ENCODE data around the gene FAM120C. TPM values are rescaled to one million over a fixed set of nuclear protein-coding genes. Genes with fewer than 3 reads are reported as not detected.

The FAM120C gene
- total RNA-seq, 1 experiment from 2014 or later: 6.1 TPM

GRCh38 chrX:54213603-54214002 is 30.5 kb upstream of the FAM120C start:
- H3K4me2 ChIP-seq (ENCODE audit: low read length): no peak overlapping the region
- RAD21 ChIA-PET (ENCODE audit: low non-redundant PET in 1 of 2, low total read pairs in 2 of 2, uncharacterized antibody in 2 of 2, unreplicated experiment in 2 of 2): no interaction called here
- no peak overlapping the region for H3K9ac ChIP-seq (ENCODE audit: low read length)
- no peak overlapping the region for H3K27ac ChIP-seq (ENCODE audit: low read depth, low read length)
- no peak overlapping the region for H2AFZ ChIP-seq (ENCODE audit: low read depth, low read length, poor library complexity, severe bottlenecking)
- ATAC-seq: no peak
- no peaks in the 10 kb centered on the region for H3K9me3 ChIP-seq (ENCODE audit: control insufficient read depth in 1 of 2, insufficient read depth in 1 of 2, low read depth in 1 of 2, low read length in 2 of 2)
- DNase-seq (ENCODE audit: low read depth, low spot score): no peak
- intact Hi-C loops (cut with micrococcal nuclease): no loop called here
- no peaks in the 10 kb centered on the region for H3K9me2 ChIP-seq (ENCODE audit: insufficient read depth)
- no peaks in the 10 kb centered on the region for H4K20me1 ChIP-seq (ENCODE audit: insufficient read depth)
- POLR2A ChIA-PET: no interaction called here
- no peaks in the 10 kb centered on the region for H3K36me3 ChIP-seq (ENCODE audit: control insufficient read depth in 1 of 2, insufficient read depth in 2 of 2, low read length in 2 of 2)
- no peaks in the 10 kb centered on the region for H3K79me2 ChIP-seq (ENCODE audit: insufficient read depth, low read length)
- TF ChIP-seq ZBTB33 (IDR thresholded peaks at IDR 0.05; ENCODE audit: extremely low read depth, insufficient replicate concordance, low read length) (no peak), ELF1 (IDR thresholded peaks at IDR 0.05; ENCODE audit: borderline replicate concordance, low read depth) (no peak), CBX3 (IDR thresholded peaks at IDR 0.05; ENCODE audit: low read depth) (no peak), REST (IDR thresholded peaks at IDR 0.05; ENCODE audit: low read depth) (no peak), ZFX (IDR thresholded peaks at IDR 0.05) (no peak), JUND (IDR thresholded peaks at IDR 0.05) (no peak), YY1 (IDR thresholded peaks at IDR 0.05; ENCODE audit: extremely low read depth, insufficient replicate concordance, low read depth, low read length) (no peak), RAD21 (IDR thresholded peaks at IDR 0.05; ENCODE audit: low read depth) (no peak), SP1 (IDR thresholded peaks at IDR 0.05; ENCODE audit: low read depth) (no peak), EGR1 (IDR thresholded peaks at IDR 0.05; ENCODE audit: low read depth) (no peak), CEBPB (IDR thresholded peaks at IDR 0.05; ENCODE audit: low read depth) (no peak), SIN3A (IDR thresholded peaks at IDR 0.05; ENCODE audit: low read depth) (no peak), POLR2AphosphoS5 (IDR thresholded peaks at IDR 0.05; ENCODE audit: low read depth, low read length) (no peak), TCF7L2 (IDR thresholded peaks at IDR 0.05; ENCODE audit: borderline replicate concordance, extremely low read depth, insufficient read depth, insufficient read length) (no peak), POLR2A (IDR thresholded peaks at IDR 0.05; ENCODE audit: borderline replicate concordance, extremely low read depth, insufficient read depth, insufficient read length) (no peak), EZH2phosphoT487 (IDR thresholded peaks at IDR 0.05; ENCODE audit: borderline replicate concordance) (no peak), EZH2 (IDR thresholded peaks at IDR 0.05) (no peak), CTCF (IDR thresholded peaks at IDR 0.05 in 2 of 3, conservative IDR thresholded peaks at IDR 0.05 in 1 of 3; ENCODE audit: borderline replicate concordance in 1 of 3, insufficient read depth in 1 of 3, low read depth in 2 of 3, low read length in 2 of 3) (no peak), ATF3 (IDR thresholded peaks at IDR 0.05) (no peak)
- no peak overlapping the region for H3K4me3 ChIP-seq (replicated peaks in 1 of 2; ENCODE audit: low read depth in 1 of 2, low read length in 2 of 2)
- H3K4me1 ChIP-seq (ENCODE audit: control insufficient read depth in 1 of 2, insufficient read depth in 2 of 2, low read length in 2 of 2): no peaks in the 10 kb centered on the region
- CTCF ChIA-PET: no interaction called here
- no TSS peak for BruUV-seq (replicated peaks)
- H3K27me3 ChIP-seq (ENCODE audit: insufficient read depth, low read length): no peaks in the 10 kb centered on the region
